Measurements from ENCODE around the gene ODC1.

The ODC1 gene

DNA sequence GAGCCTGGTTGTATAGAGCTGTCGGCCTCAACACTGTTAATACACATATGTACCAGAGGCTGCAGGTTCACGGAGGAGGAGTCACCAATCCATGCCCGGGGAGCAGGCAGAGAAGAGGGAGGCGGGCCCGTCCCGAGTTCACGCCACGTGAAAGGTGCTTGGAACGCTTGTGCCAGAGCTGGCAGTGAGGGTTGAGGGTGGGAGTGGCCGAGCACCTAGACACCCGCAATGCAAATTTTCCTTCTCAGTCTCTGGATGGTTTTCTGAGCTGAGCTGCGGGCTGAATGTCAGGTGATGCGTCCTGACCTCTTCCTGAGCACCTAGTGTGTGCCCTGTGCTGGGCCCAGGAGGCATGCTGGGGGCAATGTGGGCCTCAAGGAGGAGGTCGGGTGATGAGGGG is 52.2 kb downstream of the ODC1 start:
- Histone ChIP-seq H3K14ac (ENCODE audit: low read length in 2 of 2) (no peak overlapping the region), H3K27ac (ENCODE audit: low read length, poor library complexity, severe bottlenecking) (no peak overlapping the region)

DNA sequence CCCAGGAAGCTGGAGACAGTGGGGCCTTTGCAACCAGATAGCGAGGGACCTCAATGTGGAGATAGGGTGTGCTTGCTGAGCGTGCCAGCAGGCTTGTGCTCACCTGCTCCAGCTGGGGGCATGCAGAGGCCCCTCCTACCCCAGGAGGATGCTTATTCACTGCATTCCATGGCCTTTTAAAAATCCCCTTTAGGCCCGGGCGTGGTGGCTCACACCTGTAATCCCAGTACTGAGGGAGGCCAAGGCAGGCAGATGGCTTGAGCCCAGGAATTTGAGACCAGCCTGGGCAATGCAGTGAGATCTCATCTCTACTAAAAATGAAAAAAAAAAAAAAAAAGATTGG is 54.5 kb downstream of the ODC1 start:
- H2BK12ac ChIP-seq (ENCODE audit: low read length in 2 of 2), result peak overlapping the region in 1 of 2 experiments; percentile 12

More for the DNA sequence above, 52.2 kb downstream of the ODC1 start:
- Histone ChIP-seq H3K4me3 (ENCODE audit: insufficient read depth in 1 of 2, low read depth in 1 of 2, low read length in 2 of 2) (no peak overlapping the region), H3K27me3 (ENCODE audit: control insufficient read depth in 1 of 2, insufficient read depth in 1 of 2, low read length in 2 of 2) (peaks cover 0 to 34% of the 10 kb centered on the region in 2 experiments), H2AK5ac (ENCODE audit: low read length, severe bottlenecking) (no peak overlapping the region), H3K9me3 (ENCODE audit: control insufficient read depth, low read length) (no peaks in the 10 kb centered on the region), H2BK120ac (ENCODE audit: low read depth, low read length) (no peak overlapping the region), H3K79me1 (replicated peaks; ENCODE audit: low read length, poor library complexity, severe bottlenecking) (peaks cover 28% of the 10 kb centered on the region), H4K8ac (ENCODE audit: low read length) (no peak overlapping the region), H3K9ac (ENCODE audit: low read length) (no peak overlapping the region), H3K4me1 (ENCODE audit: control insufficient read depth, insufficient read depth, low read depth, low read length) (peaks cover 8% of the 10 kb centered on the region), H3K36me3 (ENCODE audit: control insufficient read depth in 1 of 2, insufficient read depth in 2 of 2, low read depth in 1 of 2, low read length in 2 of 2) (peaks cover 4 to 16% of the 10 kb centered on the region in 2 experiments), H2BK15ac (ENCODE audit: low read depth, poor library complexity, severe bottlenecking) (no peak overlapping the region), H4K91ac (ENCODE audit: low read length) (no peak overlapping the region), H3K18ac (ENCODE audit: low read depth in 1 of 2, low read length in 2 of 2) (no peak overlapping the region), H2BK5ac (ENCODE audit: low read depth, low read length, poor library complexity, severe bottlenecking) (no peak overlapping the region), H2BK12ac (ENCODE audit: low read length in 2 of 2) (no peak overlapping the region), H3K4me2 (ENCODE audit: low read length, poor library complexity, severe bottlenecking) (no peak overlapping the region), H3K23ac (ENCODE audit: low read length in 2 of 2) (no peak overlapping the region), H2AFZ (ENCODE audit: low read depth, low read length) (no peak overlapping the region), H3K4ac (ENCODE audit: low read depth in 1 of 2, low read length in 2 of 2) (no peak overlapping the region)
- no peak for DNase-seq
- WGBS, result 88% methylated on average over 14 of the region's 14 CpGs

DNA sequence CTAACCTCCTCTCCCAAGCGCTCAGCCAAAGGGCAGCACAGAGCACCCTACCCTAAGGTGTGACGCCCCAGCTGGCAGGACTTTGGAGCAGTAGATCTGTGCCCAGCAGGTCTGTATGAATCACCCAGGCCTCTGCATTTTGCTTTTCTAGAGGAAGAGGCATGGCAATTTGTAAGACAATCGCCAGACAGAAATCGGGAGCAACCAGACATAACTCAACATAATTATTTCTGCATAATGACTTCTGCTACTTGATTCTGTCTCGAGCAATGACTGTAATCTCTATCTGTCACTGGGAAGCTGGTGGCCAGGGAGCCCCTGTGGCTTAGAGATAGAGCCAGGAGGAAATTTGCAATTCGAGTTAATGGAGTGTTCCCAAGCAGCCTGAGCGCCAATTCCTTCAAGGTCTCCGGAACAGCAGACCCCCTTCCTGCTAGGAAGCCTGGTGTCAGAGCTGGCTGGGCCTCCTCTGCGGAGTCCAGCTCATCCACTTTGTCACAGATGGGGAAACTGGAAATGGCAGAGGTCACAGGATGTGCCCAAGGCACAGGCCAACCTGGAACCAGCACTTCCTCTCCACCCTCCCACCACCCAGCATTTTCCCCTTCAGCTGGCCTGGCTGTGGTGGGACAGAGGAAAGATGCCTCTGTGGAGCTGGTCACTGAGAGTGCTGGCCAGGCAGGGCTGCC is 55.0 kb downstream of the ODC1 start:
- no peak overlapping the region for H4K91ac ChIP-seq (ENCODE audit: low read length)
- H2AFZ ChIP-seq (ENCODE audit: low read depth, low read length), result no peak overlapping the region
- H2BK120ac ChIP-seq (ENCODE audit: low read depth, low read length), result no peak overlapping the region
- peak overlapping the region in 1 of 2 experiments; percentile 37 for H3K14ac ChIP-seq (ENCODE audit: low read length in 2 of 2)
- peak overlapping the region in 1 of 2 experiments; percentile 12 for H2BK12ac ChIP-seq (ENCODE audit: low read length in 2 of 2)
- no peak overlapping the region for H2BK5ac ChIP-seq (ENCODE audit: low read depth, low read length, poor library complexity, severe bottlenecking)
- H3K36me3 ChIP-seq (ENCODE audit: control insufficient read depth in 1 of 2, insufficient read depth in 2 of 2, low read depth in 1 of 2, low read length in 2 of 2), result no peaks in the 10 kb centered on the region
- H3K9me3 ChIP-seq (ENCODE audit: control insufficient read depth, low read length), result no peaks in the 10 kb centered on the region
- no peak overlapping the region for H3K9ac ChIP-seq (ENCODE audit: low read length)
- H3K4ac ChIP-seq (ENCODE audit: low read depth in 1 of 2, low read length in 2 of 2), result no peak overlapping the region
- peak overlapping the region; percentile 45 for H4K8ac ChIP-seq (ENCODE audit: low read length)
- H3K18ac ChIP-seq (ENCODE audit: low read depth in 1 of 2, low read length in 2 of 2), result no peak overlapping the region
- no peak overlapping the region for H2BK15ac ChIP-seq (ENCODE audit: low read depth, poor library complexity, severe bottlenecking)
- no peak overlapping the region for H3K4me3 ChIP-seq (ENCODE audit: insufficient read depth in 1 of 2, low read depth in 1 of 2, low read length in 2 of 2)
- DNase-seq, result no peak
- no peak overlapping the region for H3K4me2 ChIP-seq (ENCODE audit: low read length, poor library complexity, severe bottlenecking)
- H3K23ac ChIP-seq (ENCODE audit: low read length in 2 of 2), result no peak overlapping the region
- 57% methylated on average over 8 of the region's 9 CpGs for WGBS
- no peak overlapping the region for H2AK5ac ChIP-seq (ENCODE audit: low read length, severe bottlenecking)
- no peak overlapping the region for H3K27ac ChIP-seq (ENCODE audit: low read length, poor library complexity, severe bottlenecking)
- H3K79me1 ChIP-seq (replicated peaks; ENCODE audit: low read length, poor library complexity, severe bottlenecking), result peaks cover 41% of the 10 kb centered on the region
- H3K27me3 ChIP-seq (ENCODE audit: control insufficient read depth in 1 of 2, insufficient read depth in 1 of 2, low read length in 2 of 2), result peaks cover 0 to 32% of the 10 kb centered on the region in 2 experiments
- peaks cover 15% of the 10 kb centered on the region for H3K4me1 ChIP-seq (ENCODE audit: control insufficient read depth, insufficient read depth, low read depth, low read length)

More for the DNA sequence above, 54.5 kb downstream of the ODC1 start:
- Histone ChIP-seq H3K4me1 (ENCODE audit: control insufficient read depth, insufficient read depth, low read depth, low read length) (peaks cover 14% of the 10 kb centered on the region), H3K27me3 (ENCODE audit: control insufficient read depth in 1 of 2, insufficient read depth in 1 of 2, low read length in 2 of 2) (peaks cover 0 to 32% of the 10 kb centered on the region in 2 experiments), H2AFZ (ENCODE audit: low read depth, low read length) (no peak overlapping the region), H3K23ac (ENCODE audit: low read length in 2 of 2) (no peak overlapping the region), H4K8ac (ENCODE audit: low read length) (peak overlapping the region; percentile 45), H3K4me2 (ENCODE audit: low read length, poor library complexity, severe bottlenecking) (no peak overlapping the region), H2AK5ac (ENCODE audit: low read length, severe bottlenecking) (no peak overlapping the region), H4K91ac (ENCODE audit: low read length) (no peak overlapping the region), H3K36me3 (ENCODE audit: control insufficient read depth in 1 of 2, insufficient read depth in 2 of 2, low read depth in 1 of 2, low read length in 2 of 2) (no peaks in the 10 kb centered on the region), H3K9ac (ENCODE audit: low read length) (no peak overlapping the region), H3K4ac (ENCODE audit: low read depth in 1 of 2, low read length in 2 of 2) (no peak overlapping the region), H3K9me3 (ENCODE audit: control insufficient read depth, low read length) (no peaks in the 10 kb centered on the region), H3K4me3 (ENCODE audit: insufficient read depth in 1 of 2, low read depth in 1 of 2, low read length in 2 of 2) (no peak overlapping the region), H3K14ac (ENCODE audit: low read length in 2 of 2) (no peak overlapping the region), H2BK5ac (ENCODE audit: low read depth, low read length, poor library complexity, severe bottlenecking) (no peak overlapping the region), H2BK120ac (ENCODE audit: low read depth, low read length) (no peak overlapping the region), H2BK15ac (ENCODE audit: low read depth, poor library complexity, severe bottlenecking) (no peak overlapping the region), H3K79me1 (replicated peaks; ENCODE audit: low read length, poor library complexity, severe bottlenecking) (peaks cover 38% of the 10 kb centered on the region), H3K18ac (ENCODE audit: low read depth in 1 of 2, low read length in 2 of 2) (no peak overlapping the region), H3K27ac (ENCODE audit: low read length, poor library complexity, severe bottlenecking) (no peak overlapping the region)
- 90% methylated on average over 3 of the region's 4 CpGs for WGBS
- DNase-seq, result no peak

DNA sequence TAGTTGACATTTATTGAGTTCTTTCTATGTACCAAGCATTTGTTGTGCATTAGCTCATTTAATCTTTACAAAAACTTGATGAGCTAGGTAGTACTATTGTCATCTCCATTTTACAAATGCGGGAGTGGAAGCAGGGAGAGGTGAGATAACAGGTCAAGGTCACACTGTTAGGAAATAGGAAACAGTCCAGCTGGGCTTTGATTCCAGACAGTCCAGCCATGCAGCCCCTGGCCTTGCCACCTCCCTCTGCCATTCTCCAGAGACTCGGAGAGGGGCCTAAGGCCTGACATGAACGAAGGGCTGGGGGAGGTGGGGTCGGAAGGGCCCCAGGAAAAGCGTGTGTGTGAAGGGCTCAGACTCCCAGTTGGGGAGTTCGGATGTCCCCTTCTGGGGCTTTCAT is 55.6 kb downstream of the ODC1 start:
- Histone ChIP-seq H3K36me3 (ENCODE audit: control insufficient read depth in 1 of 2, insufficient read depth in 2 of 2, low read depth in 1 of 2, low read length in 2 of 2) (no peaks in the 10 kb centered on the region), H2AK5ac (ENCODE audit: low read length, severe bottlenecking) (no peak overlapping the region), H3K27me3 (ENCODE audit: control insufficient read depth in 1 of 2, insufficient read depth in 1 of 2, low read length in 2 of 2) (peaks cover 0 to 28% of the 10 kb centered on the region in 2 experiments), H3K23ac (ENCODE audit: low read length in 2 of 2) (no peak overlapping the region), H2BK120ac (ENCODE audit: low read depth, low read length) (no peak overlapping the region), H3K4me1 (ENCODE audit: control insufficient read depth, insufficient read depth, low read depth, low read length) (peaks cover 16% of the 10 kb centered on the region), H4K91ac (ENCODE audit: low read length) (no peak overlapping the region), H2BK15ac (ENCODE audit: low read depth, poor library complexity, severe bottlenecking) (no peak overlapping the region), H2BK12ac (ENCODE audit: low read length in 2 of 2) (no peak overlapping the region), H3K9me3 (ENCODE audit: control insufficient read depth, low read length) (no peaks in the 10 kb centered on the region), H2AFZ (ENCODE audit: low read depth, low read length) (no peak overlapping the region), H3K14ac (ENCODE audit: low read length in 2 of 2) (no peak overlapping the region), H3K18ac (ENCODE audit: low read depth in 1 of 2, low read length in 2 of 2) (no peak overlapping the region), H3K4me3 (ENCODE audit: insufficient read depth in 1 of 2, low read depth in 1 of 2, low read length in 2 of 2) (no peak overlapping the region), H4K8ac (ENCODE audit: low read length) (no peak overlapping the region), H3K4ac (ENCODE audit: low read depth in 1 of 2, low read length in 2 of 2) (no peak overlapping the region), H3K27ac (ENCODE audit: low read length, poor library complexity, severe bottlenecking) (no peak overlapping the region), H3K79me1 (replicated peaks; ENCODE audit: low read length, poor library complexity, severe bottlenecking) (peaks cover 41% of the 10 kb centered on the region), H3K4me2 (ENCODE audit: low read length, poor library complexity, severe bottlenecking) (no peak overlapping the region), H2BK5ac (ENCODE audit: low read depth, low read length, poor library complexity, severe bottlenecking) (no peak overlapping the region), H3K9ac (ENCODE audit: low read length) (no peak overlapping the region)
- no peak for DNase-seq
- WGBS, result 76% methylated on average over 5 of the region's 6 CpGs

All from mesenchymal stem cell (in vitro differentiated cells and primary cell).